WTC11 (cell line): ENCODE data around the gene NEURL1B. TPM values are rescaled to one million over a fixed set of nuclear protein-coding genes. Genes with fewer than 3 reads are reported as not detected.

Experiments used
- ATAC-seq: fragments of 200-7000 bp; cut with Tn5 transposase; 2 replicates; pipeline ENCODE4 v1.10.0; 2021; ENCODE audit warnings: mild to moderate bottlenecking, moderate library complexity
- CTCF ChIA-PET: fragments of 300-600 bp; sonication (Branson Sonifier 250); formaldehyde crosslinking; loops from one replicate; lab custom pipeline; 2021; ENCODE audit warnings: antibody characterized with exemption; lab: Charles Lee
- POLR2A ChIA-PET: fragments of 350-600 bp; sonication (Branson Sonifier 250); formaldehyde crosslinking; loops from one replicate; lab custom pipeline; 2021; ENCODE audit warnings: antibody characterized with exemption; lab: Charles Lee
- DNase-seq: peaks from one replicate; pipeline ENCODE4 v3.0.0; 2021; ENCODE audit warnings: low spot score
- H3K27ac Mint-ChIP-seq: 2 replicates; pipeline ENCODE4 v1.8.0; 2021; ENCODE audit warnings: mixed read lengths
- H3K27me3 Mint-ChIP-seq: 2 replicates; pipeline ENCODE4 v1.8.0; 2021; ENCODE audit warnings: low read depth, mild to moderate bottlenecking, moderate library complexity, mixed read lengths
- H3K36me3 Mint-ChIP-seq: 2 replicates; pipeline ENCODE4 v1.8.0; 2021; ENCODE audit warnings: mixed read lengths
- H3K4me1 Mint-ChIP-seq: 2 replicates; pipeline ENCODE4 v1.8.0; 2022; ENCODE audit warnings: mixed read lengths
- H3K4me3 Mint-ChIP-seq: 2 replicates; pipeline ENCODE4 v1.8.0; 2021; ENCODE audit warnings: mild to moderate bottlenecking, moderate library complexity, mixed read lengths
- H3K9me3 Mint-ChIP-seq: 2 replicates; pipeline ENCODE4 v1.8.0; 2021; ENCODE audit warnings: mixed read lengths
- ATF1 ChIP-seq: sonication (generic); formaldehyde crosslinking; IDR thresholded peaks from 2 replicates; pipeline ENCODE4 v1.8.1; 2023; ENCODE audit warnings: mild to moderate bottlenecking, moderate library complexity, missing genetic modification reagents
- ATF2 ChIP-seq: sonication (generic); formaldehyde crosslinking; IDR thresholded peaks from 2 replicates; pipeline ENCODE4 v1.8.1; 2022; ENCODE audit warnings: low read depth, missing genetic modification reagents, borderline replicate concordance
- CREB1 ChIP-seq: sonication (generic); formaldehyde crosslinking; IDR thresholded peaks from 2 replicates; pipeline ENCODE4 v1.8.0; 2023; ENCODE audit warnings: mild to moderate bottlenecking, missing genetic modification reagents
- EMX1 ChIP-seq: fragments of 250-450 bp; sonication (Bioruptor Pico); IDR thresholded peaks from 2 replicates; pipeline ENCODE4 v1.8.0; 2021; ENCODE audit warnings: mild to moderate bottlenecking
- ESRRA ChIP-seq: sonication (generic); formaldehyde crosslinking; IDR thresholded peaks from 2 replicates; pipeline ENCODE4 v1.8.1; 2022; ENCODE audit warnings: mild to moderate bottlenecking, missing genetic modification reagents, borderline replicate concordance
- ETV6 ChIP-seq: sonication (generic); formaldehyde crosslinking; IDR thresholded peaks from 2 replicates; pipeline ENCODE4 v1.8.1; 2022; ENCODE audit warnings: mild to moderate bottlenecking, missing genetic modification reagents
- FOXK1 ChIP-seq: sonication (generic); formaldehyde crosslinking; IDR thresholded peaks from 2 replicates; pipeline ENCODE4 v1.8.0; 2022; ENCODE audit warnings: mild to moderate bottlenecking, moderate library complexity, missing genetic modification reagents
- IRF2 ChIP-seq: sonication (generic); formaldehyde crosslinking; IDR thresholded peaks from 2 replicates; pipeline ENCODE4 v1.8.0; 2022; ENCODE audit warnings: low read depth, missing genetic modification reagents, borderline replicate concordance
- KAT7 ChIP-seq: sonication (generic); formaldehyde crosslinking; IDR thresholded peaks from 2 replicates; pipeline ENCODE4 v1.8.1; 2023; ENCODE audit warnings: missing genetic modification reagents, mild to moderate bottlenecking, borderline replicate concordance
- NFATC4 ChIP-seq: fragments of 250-450 bp; sonication (Bioruptor Pico); IDR thresholded peaks from 2 replicates; pipeline ENCODE4 v1.9.0; 2021; ENCODE audit warnings: mild to moderate bottlenecking
- NR1H2 ChIP-seq: sonication (generic); formaldehyde crosslinking; IDR thresholded peaks from 2 replicates; pipeline ENCODE4 v1.9.0; 2021; ENCODE audit warnings: mild to moderate bottlenecking, moderate library complexity, missing genetic modification reagents
- OVOL2 ChIP-seq: fragments of 250-450 bp; sonication (Bioruptor Pico); IDR thresholded peaks from 2 replicates; pipeline ENCODE4 v1.9.0; 2021; ENCODE audit warnings: mild to moderate bottlenecking, borderline replicate concordance
- PREB ChIP-seq: sonication (generic); formaldehyde crosslinking; IDR thresholded peaks from 2 replicates; pipeline ENCODE4 v1.8.1; 2022; ENCODE audit warnings: mild to moderate bottlenecking, missing genetic modification reagents, moderate library complexity, borderline replicate concordance
- RORB ChIP-seq: fragments of 250-450 bp; sonication (Bioruptor Pico); IDR thresholded peaks from 2 replicates; pipeline ENCODE4 v1.9.0; 2021; ENCODE audit warnings: mild to moderate bottlenecking
- SP1 ChIP-seq: sonication (generic); formaldehyde crosslinking; conservative IDR thresholded peaks from 2 replicates; pipeline ENCODE4 v1.8.1; 2022; ENCODE audit warnings: missing genetic modification reagents
- TEAD1 ChIP-seq: sonication (generic); formaldehyde crosslinking; IDR thresholded peaks from 2 replicates; pipeline ENCODE4 v1.8.0; 2022; ENCODE audit warnings: mild to moderate bottlenecking, missing genetic modification reagents
- ZNF138 ChIP-seq: sonication (generic); formaldehyde crosslinking; conservative IDR thresholded peaks from 2 replicates; pipeline ENCODE4 v1.8.1; 2022; ENCODE audit warnings: mild to moderate bottlenecking, moderate library complexity, missing genetic modification reagents
- ZNF396 ChIP-seq: fragments of 250-450 bp; sonication (Bioruptor Pico); IDR thresholded peaks from 2 replicates; pipeline ENCODE4 v1.8.0; 2021; ENCODE audit warnings: mild to moderate bottlenecking, moderate library complexity, borderline replicate concordance
- ZNF423 ChIP-seq: fragments of 250-450 bp; sonication (Bioruptor Pico); IDR thresholded peaks from 2 replicates; pipeline ENCODE4 v2.1.2; 2022; ENCODE audit warnings: mild to moderate bottlenecking, moderate library complexity
- total RNA-seq: library from RNA; stranded (reverse); gene quantifications from 3 replicates; pipeline ENCODE4 v1.2.3, GENCODE V29; 2021
- TF ChIP-seq, protein P1 (sequence below): fragments of 250-450 bp; sonication (Bioruptor Pico); IDR thresholded peaks from 2 replicates; pipeline ENCODE4 v1.9.0; 2021; ENCODE audit warnings: mild to moderate bottlenecking
- TF ChIP-seq, protein P2 (sequence below): sonication (generic); formaldehyde crosslinking; IDR thresholded peaks from 2 replicates; pipeline ENCODE4 v1.8.1; 2022; ENCODE audit warnings: low read depth, mild to moderate bottlenecking, moderate library complexity, missing genetic modification reagents, borderline replicate concordance
- TF ChIP-seq, protein P3 (sequence below): fragments of 250-450 bp; sonication (Bioruptor Pico); conservative IDR thresholded peaks from 2 replicates; pipeline ENCODE4 v1.9.0; 2021; ENCODE audit warnings: mild to moderate bottlenecking

Gene NEURL1B
- total RNA-seq, 1 experiment from 2014 or later = 9.8 TPM

DNA sequence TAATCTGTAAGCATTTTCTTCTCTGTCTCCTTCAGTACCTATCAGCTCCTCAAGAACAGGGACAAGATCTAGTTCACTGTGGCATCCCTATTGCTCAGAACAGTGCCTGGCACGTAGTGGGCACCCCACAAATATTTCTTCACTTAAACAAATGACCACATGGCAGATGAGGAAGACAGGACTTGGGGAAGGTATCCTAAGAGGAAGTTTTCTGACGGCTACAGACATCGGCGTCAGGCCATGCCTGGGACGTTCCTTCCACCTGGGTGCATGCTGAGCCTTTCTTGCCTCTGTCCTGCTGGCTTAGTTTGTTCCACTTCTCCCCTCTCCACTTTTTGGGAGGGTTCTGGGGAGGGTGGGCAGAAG lies 60.2 kb downstream of the NEURL1B start:
- H3K4me3 Mint-ChIP-seq = peak overlapping the region; percentile 61
- H3K36me3 Mint-ChIP-seq = no peaks in the 10 kb centered on the region
- TF ChIP-seq EMX1 (CRISPR knock-in tag) (no peak), TEAD1 (CRISPR knock-in tag) (no peak), CREB1 (CRISPR knock-in tag) (no peak), PREB (no peak), ETV6 (CRISPR knock-in tag) (no peak), ATF1 (CRISPR knock-in tag) (no peak), RORB (CRISPR knock-in tag) (no peak), OVOL2 (CRISPR knock-in tag) (no peak), NFATC4 (CRISPR knock-in tag) (no peak), FOXK1 (CRISPR knock-in tag) (no peak), ZNF423 (CRISPR knock-in tag) (no peak), ATF2 (CRISPR knock-in tag) (no peak), IRF2 (CRISPR knock-in tag) (no peak), ZNF138 (CRISPR knock-in tag) (no peak)
- TF ChIP-seq, protein P1, sequence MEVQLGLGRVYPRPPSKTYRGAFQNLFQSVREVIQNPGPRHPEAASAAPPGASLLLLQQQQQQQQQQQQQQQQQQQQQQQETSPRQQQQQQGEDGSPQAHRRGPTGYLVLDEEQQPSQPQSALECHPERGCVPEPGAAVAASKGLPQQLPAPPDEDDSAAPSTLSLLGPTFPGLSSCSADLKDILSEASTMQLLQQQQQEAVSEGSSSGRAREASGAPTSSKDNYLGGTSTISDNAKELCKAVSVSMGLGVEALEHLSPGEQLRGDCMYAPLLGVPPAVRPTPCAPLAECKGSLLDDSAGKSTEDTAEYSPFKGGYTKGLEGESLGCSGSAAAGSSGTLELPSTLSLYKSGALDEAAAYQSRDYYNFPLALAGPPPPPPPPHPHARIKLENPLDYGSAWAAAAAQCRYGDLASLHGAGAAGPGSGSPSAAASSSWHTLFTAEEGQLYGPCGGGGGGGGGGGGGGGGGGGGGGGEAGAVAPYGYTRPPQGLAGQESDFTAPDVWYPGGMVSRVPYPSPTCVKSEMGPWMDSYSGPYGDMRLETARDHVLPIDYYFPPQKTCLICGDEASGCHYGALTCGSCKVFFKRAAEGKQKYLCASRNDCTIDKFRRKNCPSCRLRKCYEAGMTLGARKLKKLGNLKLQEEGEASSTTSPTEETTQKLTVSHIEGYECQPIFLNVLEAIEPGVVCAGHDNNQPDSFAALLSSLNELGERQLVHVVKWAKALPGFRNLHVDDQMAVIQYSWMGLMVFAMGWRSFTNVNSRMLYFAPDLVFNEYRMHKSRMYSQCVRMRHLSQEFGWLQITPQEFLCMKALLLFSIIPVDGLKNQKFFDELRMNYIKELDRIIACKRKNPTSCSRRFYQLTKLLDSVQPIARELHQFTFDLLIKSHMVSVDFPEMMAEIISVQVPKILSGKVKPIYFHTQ (CRISPR knock-in tag) = no peak
- H3K27me3 Mint-ChIP-seq = peaks cover 54% of the 10 kb centered on the region
- ATAC-seq (no peak), DNase-seq (no peak)
- no peaks in the 10 kb centered on the region for H3K9me3 Mint-ChIP-seq
- H3K27ac Mint-ChIP-seq = no peak overlapping the region
- POLR2A ChIA-PET = no interaction called here
- CTCF ChIA-PET = interaction anchor here (0.6 to 9.6 kb wide), 8 partner anchors 13 to 564 kb away, joined by 3 to 100 read pairs (median 12); no protein-coding TSS in a partner anchor
- peaks cover 40% of the 10 kb centered on the region for H3K4me1 Mint-ChIP-seq

DNA sequence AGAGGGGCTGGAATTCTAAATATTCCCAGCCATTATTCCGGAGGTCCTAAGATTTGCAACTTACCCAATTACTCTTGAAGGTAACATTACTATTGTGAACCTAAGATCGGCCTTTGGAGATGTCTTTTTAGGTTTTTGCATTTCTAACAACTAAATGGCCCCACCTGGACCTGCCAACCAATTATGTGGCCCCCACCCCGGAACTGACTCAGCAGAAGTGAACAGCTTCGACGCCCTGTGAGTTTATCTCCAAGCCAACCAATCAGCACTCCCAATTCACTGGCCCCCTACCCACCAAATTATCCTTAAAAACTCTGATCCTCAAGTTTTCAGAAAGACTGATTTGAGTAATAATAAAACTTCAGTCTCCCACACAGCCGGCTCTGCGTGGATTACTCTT lies 62.9 kb downstream of the NEURL1B start:
- DNase-seq = no peak
- peaks cover 49% of the 10 kb centered on the region for H3K27me3 Mint-ChIP-seq
- H3K4me3 Mint-ChIP-seq = no peak overlapping the region
- H3K27ac Mint-ChIP-seq = no peak overlapping the region
- peaks cover 39% of the 10 kb centered on the region for H3K4me1 Mint-ChIP-seq
- no peak for ATAC-seq
- CTCF ChIA-PET = interaction anchor here (2.0 kb wide), 1 partner anchor 11 kb away, joined by 7 read pairs; no protein-coding TSS in a partner anchor
- POLR2A ChIA-PET = no interaction called here
- no peaks in the 10 kb centered on the region for H3K36me3 Mint-ChIP-seq
- H3K9me3 Mint-ChIP-seq = no peaks in the 10 kb centered on the region
- TF ChIP-seq ZNF138 (CRISPR knock-in tag) = no peak
- no peak for TF ChIP-seq PREB
- TF ChIP-seq ZNF396 (CRISPR knock-in tag) = no peak
- TF ChIP-seq SP1 = no peak
- no peak for TF ChIP-seq KAT7 (CRISPR knock-in tag)
- TF ChIP-seq RORB (CRISPR knock-in tag) = no peak
- no peak for TF ChIP-seq ESRRA
- TF ChIP-seq, protein P2, sequence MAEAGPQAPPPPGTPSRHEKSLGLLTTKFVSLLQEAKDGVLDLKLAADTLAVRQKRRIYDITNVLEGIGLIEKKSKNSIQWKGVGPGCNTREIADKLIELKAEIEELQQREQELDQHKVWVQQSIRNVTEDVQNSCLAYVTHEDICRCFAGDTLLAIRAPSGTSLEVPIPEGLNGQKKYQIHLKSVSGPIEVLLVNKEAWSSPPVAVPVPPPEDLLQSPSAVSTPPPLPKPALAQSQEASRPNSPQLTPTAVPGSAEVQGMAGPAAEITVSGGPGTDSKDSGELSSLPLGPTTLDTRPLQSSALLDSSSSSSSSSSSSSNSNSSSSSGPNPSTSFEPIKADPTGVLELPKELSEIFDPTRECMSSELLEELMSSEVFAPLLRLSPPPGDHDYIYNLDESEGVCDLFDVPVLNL = no peak
- TF ChIP-seq NR1H2 (CRISPR knock-in tag) = no peak
- TF ChIP-seq TEAD1 (CRISPR knock-in tag) = no peak
- no peak for TF ChIP-seq ATF1 (CRISPR knock-in tag)
- TF ChIP-seq, protein P3, sequence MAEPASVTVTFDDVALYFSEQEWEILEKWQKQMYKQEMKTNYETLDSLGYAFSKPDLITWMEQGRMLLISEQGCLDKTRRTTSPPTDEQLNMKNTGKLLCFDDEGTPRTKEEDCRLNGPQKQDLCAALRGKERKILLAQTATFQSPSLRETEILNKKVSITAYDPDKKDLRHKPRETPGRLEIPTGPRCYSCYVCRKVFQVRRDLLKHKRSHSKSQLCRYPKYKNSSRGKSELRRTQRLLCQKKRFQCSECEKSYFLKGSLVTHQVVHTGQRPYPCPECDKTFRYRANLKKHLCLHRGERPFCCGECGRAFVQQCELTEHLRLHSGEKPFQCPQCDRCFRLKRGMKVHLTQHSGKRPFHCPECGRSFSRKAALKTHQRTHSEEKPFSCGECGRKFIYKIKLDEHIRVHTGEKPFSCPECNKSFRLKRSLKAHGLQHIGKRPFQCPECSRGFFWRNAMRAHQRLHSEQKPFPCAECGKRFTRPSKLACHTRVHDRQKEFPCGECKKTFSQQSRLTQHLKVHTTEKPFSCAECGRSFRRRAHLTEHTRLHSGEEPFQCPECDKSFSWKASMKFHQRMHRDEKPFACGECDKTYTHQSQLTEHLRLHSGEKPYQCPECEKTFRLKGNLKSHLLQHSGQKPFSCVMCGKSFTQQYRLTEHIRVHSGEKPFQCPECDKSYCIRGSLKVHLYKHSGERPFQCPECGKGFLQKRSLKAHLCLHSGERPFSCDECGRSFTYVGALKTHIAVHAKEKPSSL (CRISPR knock-in tag) = no peak
